ENCODE data around the gene TOGARAM2. TPM values are rescaled to one million over a fixed set of nuclear protein-coding genes. Genes with fewer than 3 reads are reported as not detected.

The TOGARAM2 gene
- total and polyA plus RNA-seq, 2 experiments from 2014 or later, result 1.8 TPM

- TF ChIP-seq STAT1 (IDR thresholded peaks at IDR 0.05; ENCODE audit: unreplicated experiment) (no peak), ZNF462 (CRISPR knock-in tag; IDR thresholded peaks at IDR 0.05) (no peak), ETS1 (IDR thresholded peaks at IDR 0.05) (no peak), EZH2phosphoT487 (IDR thresholded peaks at IDR 0.05; ENCODE audit: unreplicated experiment) (no peak)
Measured at GRCh38 chr2:29065068-29065811, 84.1 kb downstream of the TOGARAM2 start (continued).

- Mint-ChIP-seq H3K27ac (no peak overlapping the region), H3K27me3 (ENCODE audit: insufficient read depth, low read depth, poor library complexity) (peaks cover 7% of the 10 kb centered on the region), H3K4me3 (no peak overlapping the region), H3K9me3 (no peaks in the 10 kb centered on the region), H3K4me1 (peaks cover 17% of the 10 kb centered on the region), H3K36me3 (ENCODE audit: low read depth) (no peaks in the 10 kb centered on the region)
- Histone ChIP-seq H3K79me2 (replicated peaks; ENCODE audit: insufficient read depth) (no peaks in the 10 kb centered on the region), H2AFZ (no peak overlapping the region), H3K4me1 (ENCODE audit: insufficient read depth) (no peaks in the 10 kb centered on the region; the same call in 1 of the 2 replicates), H3K27ac (ENCODE audit: low read depth) (no peak overlapping the region), H3K9me2 (ENCODE audit: insufficient read depth) (no peaks in the 10 kb centered on the region), H3K4me2 (no peak overlapping the region), H4K20me1 (replicated peaks; ENCODE audit: insufficient read depth) (no peaks in the 10 kb centered on the region), H3K27me3 (ENCODE audit: insufficient read depth) (no peaks in the 10 kb centered on the region), H3K4me3 (no peak overlapping the region), H3K36me3 (ENCODE audit: insufficient read depth) (no peaks in the 10 kb centered on the region), H3F3A (replicated peaks; ENCODE audit: low read depth) (no peaks in the 10 kb centered on the region)
- DNase-seq (ENCODE audit: low spot score) (no peak), ATAC-seq (no peak)
- TF ChIP-seq EZH2phosphoT487 (IDR thresholded peaks at IDR 0.05; ENCODE audit: unreplicated experiment) (no peak), ETS1 (IDR thresholded peaks at IDR 0.05) (no peak), EZH2 (IDR thresholded peaks at IDR 0.05; ENCODE audit: low read depth, unreplicated experiment) (no peak), STAT1 (IDR thresholded peaks at IDR 0.05; ENCODE audit: unreplicated experiment) (no peak)
Measured at GRCh38 chr2:29066271-29066860, 85.3 kb downstream of the TOGARAM2 start.

Measured in GM23338 (cell line).